ENCODE measurements around the gene PLCG1.

- TF ChIP-seq TBL1XR1 (IDR thresholded peaks at IDR 0.05; ENCODE audit: low read length in 2 of 2) (no peak), CTCF (IDR thresholded peaks at IDR 0.05 in 2 of 3, conservative IDR thresholded peaks at IDR 0.05 in 1 of 3; ENCODE audit: insufficient read depth in 2 of 3, low read depth in 1 of 3, low read length in 3 of 3) (no peak), TFE3 (CRISPR knock-in tag; IDR thresholded peaks at IDR 0.05) (no peak), SOX6 (IDR thresholded peaks at IDR 0.05) (no peak), ZBTB11 (CRISPR knock-in tag; IDR thresholded peaks at IDR 0.05) (no peak)
Measured at GRCh38 chr20:41131594-41132387, 5.6 kb upstream of the PLCG1 start.
